ENCODE results near the gene CCDC12.

Gene CCDC12

GRCh38 chr3:47012342-47013230 lies 36.0 kb upstream of the CCDC12 start:
- TF ChIP-seq CTCF (IDR thresholded peaks at IDR 0.05; ENCODE audit: borderline replicate concordance, insufficient read depth, low read depth, low read length): no peak
- H3K4me3 ChIP-seq (ENCODE audit: low read depth, low read length): no peak overlapping the region

GRCh38 chr3:47011371-47011770 lies 34.8 kb upstream of the CCDC12 start:
- no peak overlapping the region for H3K4me3 ChIP-seq (ENCODE audit: low read depth, low read length)
- TF ChIP-seq CTCF (IDR thresholded peaks at IDR 0.05; ENCODE audit: borderline replicate concordance, insufficient read depth, low read depth, low read length): no peak

GRCh38 chr3:47010910-47011309 lies 34.4 kb upstream of the CCDC12 start:
- no peak overlapping the region for H3K4me3 ChIP-seq (ENCODE audit: low read depth, low read length)
- TF ChIP-seq CTCF (IDR thresholded peaks at IDR 0.05; ENCODE audit: borderline replicate concordance, insufficient read depth, low read depth, low read length): no peak

- TF ChIP-seq CTCF (IDR thresholded peaks at IDR 0.05; ENCODE audit: borderline replicate concordance, insufficient read depth, low read depth, low read length): no peak
- H3K4me3 ChIP-seq (ENCODE audit: low read depth, low read length): no peak overlapping the region
Measured at GRCh38 chr3:47010111-47010712, 33.7 kb upstream of the CCDC12 start.

GRCh38 chr3:47009225-47010110 lies 32.9 kb upstream of the CCDC12 start:
- TF ChIP-seq CTCF (IDR thresholded peaks at IDR 0.05; ENCODE audit: borderline replicate concordance, insufficient read depth, low read depth, low read length): no peak
- peak overlapping the region; percentile 16 for H3K4me3 ChIP-seq (ENCODE audit: low read depth, low read length)

GRCh38 chr3:47008851-47009224 lies 32.3 kb upstream of the CCDC12 start:
- TF ChIP-seq CTCF (IDR thresholded peaks at IDR 0.05; ENCODE audit: borderline replicate concordance, insufficient read depth, low read depth, low read length): no peak
- H3K4me3 ChIP-seq (ENCODE audit: low read depth, low read length): no peak overlapping the region

Data from GM12875 (cell line).